ENCODE results near the gene PLA2G2F.

DNA sequence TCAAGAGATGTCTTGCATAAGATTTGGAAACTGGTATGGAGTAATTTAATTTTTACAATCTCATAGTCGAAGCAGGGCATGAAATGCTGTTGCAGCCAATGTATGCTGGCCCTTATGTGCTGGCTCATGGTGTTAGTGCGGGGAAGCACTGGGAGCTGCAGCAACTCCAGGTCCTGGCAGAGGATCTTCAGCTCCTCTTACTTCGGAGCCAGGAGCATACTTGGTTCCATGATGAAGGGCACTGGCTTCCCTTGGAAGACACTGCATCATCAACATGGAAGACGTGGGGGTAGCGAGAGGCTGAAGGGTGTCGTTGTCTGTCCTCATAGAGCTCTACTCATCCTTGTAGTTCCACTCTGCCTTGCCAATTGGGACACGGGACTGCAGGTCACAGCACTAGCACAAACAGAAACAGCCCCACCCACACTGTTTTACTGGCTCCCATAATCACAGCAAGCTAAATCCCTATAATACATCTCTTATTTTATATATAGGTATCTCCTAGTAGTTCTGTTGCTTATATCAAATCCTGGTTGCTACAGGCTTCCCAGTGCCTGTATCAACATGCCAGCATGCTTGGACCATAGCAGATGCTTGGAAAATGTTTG, 42.2 kb upstream of the PLA2G2F start:
- TF ChIP-seq, protein P1, sequence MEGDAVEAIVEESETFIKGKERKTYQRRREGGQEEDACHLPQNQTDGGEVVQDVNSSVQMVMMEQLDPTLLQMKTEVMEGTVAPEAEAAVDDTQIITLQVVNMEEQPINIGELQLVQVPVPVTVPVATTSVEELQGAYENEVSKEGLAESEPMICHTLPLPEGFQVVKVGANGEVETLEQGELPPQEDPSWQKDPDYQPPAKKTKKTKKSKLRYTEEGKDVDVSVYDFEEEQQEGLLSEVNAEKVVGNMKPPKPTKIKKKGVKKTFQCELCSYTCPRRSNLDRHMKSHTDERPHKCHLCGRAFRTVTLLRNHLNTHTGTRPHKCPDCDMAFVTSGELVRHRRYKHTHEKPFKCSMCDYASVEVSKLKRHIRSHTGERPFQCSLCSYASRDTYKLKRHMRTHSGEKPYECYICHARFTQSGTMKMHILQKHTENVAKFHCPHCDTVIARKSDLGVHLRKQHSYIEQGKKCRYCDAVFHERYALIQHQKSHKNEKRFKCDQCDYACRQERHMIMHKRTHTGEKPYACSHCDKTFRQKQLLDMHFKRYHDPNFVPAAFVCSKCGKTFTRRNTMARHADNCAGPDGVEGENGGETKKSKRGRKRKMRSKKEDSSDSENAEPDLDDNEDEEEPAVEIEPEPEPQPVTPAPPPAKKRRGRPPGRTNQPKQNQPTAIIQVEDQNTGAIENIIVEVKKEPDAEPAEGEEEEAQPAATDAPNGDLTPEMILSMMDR (IDR thresholded peaks at IDR 0.05), result no peak
- no peak for TF ChIP-seq EP300 (IDR thresholded peaks at IDR 0.05)
